GM21447 (cell line): ENCODE data around the gene ITK.

Experiments used
- ATAC-seq: cut with Tn5 transposase; IDR thresholded peaks from one replicate; pipeline ENCODE4 v1.9.1; 2021; ENCODE audit not compliant: unreplicated experiment

The ITK gene

GRCh38 chr5:157303667-157304327 is 123.2 kb downstream of the ITK start:
- ATAC-seq = no peak
